GM12878 (cell line): ENCODE results near the gene EPHA2. TPM values are rescaled to one million over a fixed set of nuclear protein-coding genes. Genes with fewer than 3 reads are reported as not detected.

Source experiments
- ATAC-seq: fragments of 200-7000 bp; cut with Tn5 transposase; 3 replicates; pipeline ENCODE4 v1.9.1; 2020; ENCODE audit warnings: mild to moderate bottlenecking, moderate library complexity
- BruUV-seq: library from RNA; stranded (reverse); fragments of 400-500 nt; replicated peaks from 2 replicates; lab custom pipeline; 2021; lab: Mats Ljungman, UMichigan
- CTCF ChIA-PET: fragments of 300-600 bp; sonication (Branson Sonifier 250); formaldehyde crosslinking; extraction: SDS; loops from one replicate; lab custom pipeline; 2021; ENCODE audit warnings: inconsistent platforms; lab: Yijun Ruan, JAX
- POLR2A ChIA-PET: fragments of 350-600 bp; formaldehyde crosslinking; extraction: SDS; loops from one replicate; lab custom pipeline; 2021; ENCODE audit warnings: inconsistent platforms; lab: Charles Lee
- RAD21 ChIA-PET: fragments of 300-600 bp; sonication (Branson Sonifier 250); formaldehyde crosslinking; loops from one replicate; lab custom pipeline; 2023; ENCODE audit warnings: antibody characterized with exemption; ENCODE audit not compliant: unreplicated experiment; lab: Charles Lee
- SMC1A ChIA-PET: fragments of 300-600 bp; sonication (Branson Sonifier 250); formaldehyde crosslinking; loops from one replicate; lab custom pipeline; 2023; ENCODE audit not compliant: unreplicated experiment, uncharacterized antibody; lab: Charles Lee
- DNase-seq: peaks from one replicate; pipeline ENCODE4 v3.0.0-alpha.2; 2011; ENCODE audit warnings: low read depth, low spot score
- FAIRE-seq: peaks from 3 replicates; lab custom pipeline; 2011; peaks lifted over from hg19 to GRCh38; lab: Jason Lieb, UNC
- H2AFZ ChIP-seq: 2 replicates; pipeline ENCODE4 v1.6.0; 2011; ENCODE audit warnings: low read depth, low read length, control low read depth; ENCODE audit not compliant: control insufficient read depth
- H3K27ac ChIP-seq: 2 replicates; pipeline ENCODE4 v1.5.1; 2011; ENCODE audit warnings: control low read depth; ENCODE audit not compliant: control insufficient read depth, insufficient read depth
- H3K27me3 ChIP-seq, 2 experiments: replicated peaks in 1 of 2; 2 replicates each; pipeline versions ENCODE4 v1.6.0 to v1.6.1; 2011; ENCODE audit warnings: low read length in 1 of 2; ENCODE audit not compliant: control insufficient read depth in 2 of 2, insufficient read depth in 2 of 2
- H3K36me3 ChIP-seq, 2 experiments: 2 replicates each; pipeline ENCODE4 v1.5.1; 2011; ENCODE audit warnings: low read length in 1 of 2; ENCODE audit not compliant: control insufficient read depth in 2 of 2, insufficient read depth in 2 of 2
- H3K4me1 ChIP-seq: 2 replicates; pipeline ENCODE4 v1.6.1; 2011; ENCODE audit warnings: mild to moderate bottlenecking, low read length, moderate library complexity, mixed read lengths; ENCODE audit not compliant: control insufficient read depth, insufficient read depth
- H3K4me2 ChIP-seq: 2 replicates; pipeline ENCODE4 v1.6.0; 2011; ENCODE audit warnings: control low read depth; ENCODE audit not compliant: control insufficient read depth, insufficient read depth
- H3K4me3 ChIP-seq: fragments of 200-600 bp; sonication (generic); 2 replicates; pipeline ENCODE4 v1.5.1; 2016
- H3K79me2 ChIP-seq: 2 replicates; pipeline ENCODE4 v1.6.0; 2011; ENCODE audit warnings: low read length; ENCODE audit not compliant: control insufficient read depth, insufficient read depth
- H3K9ac ChIP-seq: 2 replicates; pipeline ENCODE4 v1.8.0; 2011; ENCODE audit warnings: low read length, control low read depth, mixed read lengths; ENCODE audit not compliant: control insufficient read depth, insufficient read depth
- H3K9me3 ChIP-seq: replicated peaks from 3 replicates; pipeline ENCODE4 v1.5.1; 2011; ENCODE audit warnings: mild to moderate bottlenecking, low read length; ENCODE audit not compliant: control insufficient read depth, insufficient read depth
- H4K20me1 ChIP-seq: 2 replicates; pipeline ENCODE4 v1.6.0; 2011; ENCODE audit not compliant: control insufficient read depth, insufficient read depth
- CEBPZ ChIP-seq: fragments of 150-350 bp; IDR thresholded peaks from 2 replicates; pipeline ENCODE4 v1.6.1; 2016; ENCODE audit warnings: low read depth, low read length
- CREM ChIP-seq: IDR thresholded peaks from 2 replicates; pipeline ENCODE4 v1.6.1; 2014; ENCODE audit warnings: antibody characterized with exemption, low read depth
- MLLT1 ChIP-seq: fragments of 450-650 bp; IDR thresholded peaks from 2 replicates; pipeline ENCODE4 v1.6.1; 2016; ENCODE audit warnings: mild to moderate bottlenecking
- MYB ChIP-seq: fragments of 150-350 bp; IDR thresholded peaks from 2 replicates; pipeline ENCODE4 v1.6.1; 2014; ENCODE audit warnings: mild to moderate bottlenecking, low read depth, low read length, borderline replicate concordance
- PKNOX1 ChIP-seq: fragments of 450-650 bp; IDR thresholded peaks from 2 replicates; pipeline ENCODE4 v1.6.1; 2016; ENCODE audit warnings: mild to moderate bottlenecking
- POLR2AphosphoS2 ChIP-seq: IDR thresholded peaks from 2 replicates; pipeline ENCODE4 v1.6.1; 2011; ENCODE audit warnings: low read depth, mild to moderate bottlenecking, low read length, improper control_type of control experiment, moderate library complexity
- POU2F2 ChIP-seq: IDR thresholded peaks from 3 replicates; pipeline ENCODE4 v1.6.1; 2011; ENCODE audit warnings: low read depth, mild to moderate bottlenecking, low read length, borderline replicate concordance
- TARDBP ChIP-seq: IDR thresholded peaks from 2 replicates; pipeline ENCODE4 v1.6.1; 2016; ENCODE audit warnings: borderline replicate concordance
- ZNF274 ChIP-seq: IDR thresholded peaks from one replicate; pipeline ENCODE4 v1.8.0; 2011; ENCODE audit not compliant: insufficient read length, insufficient read depth
- ZNF687 ChIP-seq: fragments of 450-650 bp; IDR thresholded peaks from 2 replicates; pipeline ENCODE4 v1.6.1; 2017; ENCODE audit warnings: mild to moderate bottlenecking, moderate library complexity
- WGBS: methylation state at CpG from one replicate; pipeline ENCODE4 v1.1.6; 2016; ENCODE audit warnings: low lambda C conversion rate; ENCODE audit not compliant: insufficient replicate concordance, insufficient coverage; ENCODE audit errors: missing lambda C conversion rate; 5-methylcytosine and 5-hydroxymethylcytosine counted together
- in situ Hi-C: fragments of 300-500 bp; cut with MboI; formaldehyde crosslinking; loops from 9 replicates; pipeline ENCODE4 v1.14.3; 2018; ENCODE audit warnings: mixed read lengths
- intact Hi-C: fragments of 100-400 bp; cut with micrococcal nuclease; formaldehyde crosslinking; loops from one replicate; pipeline ENCODE4 v1.14.2; 2022; ENCODE audit not compliant: unreplicated experiment
- polyA plus RNA-seq, 11 experiments: library from polyadenylated mRNA; depleted of rRNA in 4 of 11; unstranded in 6 of 11; stranded (reverse) in 5 of 11; fragments of >200 nt; fragmentation: Nextera tagmentation in 4 of 11; fragmentation: Illumina TruSeq in 1 of 11; extraction: Ambion mirVana in 4 of 11; extraction: Trizol in 1 of 11; gene quantifications; 1 replicate in 1 of 11; 2 replicates in 10 of 11; pipeline versions ENCODE4 v1.2.1 to v1.2.3, GENCODE V29; 2011 to 2016; ENCODE audit warnings: inconsistent platforms in 2 of 11, missing spikeins in 2 of 11, low read depth in 1 of 11
- total RNA-seq, 4 experiments: library from RNA; depleted of rRNA in 3 of 4; stranded (reverse); fragments of >200 nt in 3 of 4; fragmentation: Illumina TruSeq in 1 of 4; extraction: Trizol in 1 of 4; gene quantifications; 2 replicates each; pipeline versions ENCODE4 v1.2.1 to v1.2.3, GENCODE V29; 2013 to 2021

The EPHA2 gene
- total and polyA plus RNA-seq, 10 of the 15 experiments (the other 5 are each of a cell fraction or from before 2014, with no cell fraction given), result 0.04 to 0.51 (median 0.23) TPM; not detected in 2

GRCh38 chr1:16118706-16119105, 37.2 kb downstream of the EPHA2 start:
- no peaks in the 10 kb centered on the region for H3K79me2 ChIP-seq
- H2AFZ ChIP-seq, result no peak overlapping the region
- no peak overlapping the region for H3K27ac ChIP-seq
- no peak overlapping the region for H3K9ac ChIP-seq
- no TSS peak for BruUV-seq
- DNase-seq (no peak), FAIRE-seq (no peak), ATAC-seq (no peak)
- H3K27me3 ChIP-seq, result no peaks in the 10 kb centered on the region; a peak in 1 of 4 replicates
- intact Hi-C loops, result no loop called here
- ChIA-PET POLR2A (no interaction called here), SMC1A (no interaction called here), CTCF (no interaction called here), RAD21 (no interaction called here)
- H3K4me2 ChIP-seq, result no peak overlapping the region
- H3K4me1 ChIP-seq, result no peaks in the 10 kb centered on the region; the same call in 1 of the 2 replicates
- H3K9me3 ChIP-seq, result no peaks in the 10 kb centered on the region
- no peaks in the 10 kb centered on the region for H4K20me1 ChIP-seq
- H3K36me3 ChIP-seq, result no peaks in the 10 kb centered on the region
- WGBS, result 42% methylated on average over 9 of the region's 9 CpGs
- no peak for TF ChIP-seq TARDBP
- no peak for TF ChIP-seq CREM
- no peak for TF ChIP-seq ZNF274
- TF ChIP-seq POU2F2, result no peak
- TF ChIP-seq CEBPZ, result no peak
- TF ChIP-seq POLR2AphosphoS2, result no peak
- no peak for TF ChIP-seq MLLT1
- no peak for TF ChIP-seq MYB
- no peak for TF ChIP-seq PKNOX1
- TF ChIP-seq ZNF687, result no peak
- in situ Hi-C loops, result no loop called here
- no peak overlapping the region for H3K4me3 ChIP-seq
